H1 (cell line): ENCODE measurements around the gene ACBD6. TPM values are rescaled to one million over a fixed set of nuclear protein-coding genes. Genes with fewer than 3 reads are reported as not detected.

Experiments
- CEBPB ChIP-seq: IDR thresholded peaks from 2 replicates; pipeline ENCODE4 v1.6.1; 2012; ENCODE audit warnings: low read depth, low read length
- GABPA ChIP-seq: IDR thresholded peaks from 2 replicates; pipeline ENCODE4 v1.6.1; 2011; ENCODE audit warnings: mild to moderate bottlenecking, low read length, moderate library complexity, borderline replicate concordance; ENCODE audit not compliant: insufficient read depth
- GTF2F1 ChIP-seq: IDR thresholded peaks from 2 replicates; pipeline ENCODE4 v1.6.1; 2012; ENCODE audit warnings: low read depth, low read length, improper control_type of control experiment, borderline replicate concordance
- RAD21 ChIP-seq, 2 experiments: IDR thresholded peaks in 1 of 2; conservative IDR thresholded peaks in 1 of 2; 2 replicates each; pipeline ENCODE4 v1.6.1; 2011; ENCODE audit warnings: low read depth in 2 of 2, low read length in 2 of 2, improper control_type of control experiment in 1 of 2, inconsistent platforms in 1 of 2, mild to moderate bottlenecking in 1 of 2, moderate library complexity in 1 of 2
- polyA plus RNA-seq, 7 experiments: library from polyadenylated mRNA; depleted of rRNA in 3 of 7; stranded (reverse) in 5 of 7; unstranded in 2 of 7; fragments of >200 nt in 5 of 7; fragments of 200-250 nt in 2 of 7; gene quantifications; 1 replicate in 5 of 7; 2 replicates in 1 of 7; 4 replicates in 1 of 7; pipeline versions ENCODE4 v1.2.1 to v1.2.3, GENCODE V29; 2011 to 2013; ENCODE audit warnings: missing spikeins in 2 of 7, mixed read lengths in 2 of 7
- total RNA-seq: library from RNA; stranded (reverse); fragmentation: NEBNext Ultra II Directional; extraction: Animal tissue kit (Norgen Biotek cat#: 25700); gene quantifications from 2 replicates; pipeline ENCODE4 v1.2.1, GENCODE V29; 2021
- TF ChIP-seq, protein P1 (sequence below), 3 experiments: IDR thresholded peaks; 1 replicate in 2 of 3; 2 replicates in 1 of 3; pipeline versions ENCODE4 v1.5.1 to v1.6.1; 2011; ENCODE audit warnings: low read length in 3 of 3, mild to moderate bottlenecking in 3 of 3, inconsistent platforms in 2 of 3, low read depth in 1 of 3, moderate library complexity in 1 of 3; ENCODE audit not compliant: insufficient read depth in 1 of 3; ENCODE audit errors: control extremely low read depth in 1 of 3

Gene ACBD6
- total and polyA plus RNA-seq, 2 of the 8 experiments (the other 6 are each of a cell fraction or from before 2014, with no cell fraction given): 52.0 to 67.7 TPM

DNA sequence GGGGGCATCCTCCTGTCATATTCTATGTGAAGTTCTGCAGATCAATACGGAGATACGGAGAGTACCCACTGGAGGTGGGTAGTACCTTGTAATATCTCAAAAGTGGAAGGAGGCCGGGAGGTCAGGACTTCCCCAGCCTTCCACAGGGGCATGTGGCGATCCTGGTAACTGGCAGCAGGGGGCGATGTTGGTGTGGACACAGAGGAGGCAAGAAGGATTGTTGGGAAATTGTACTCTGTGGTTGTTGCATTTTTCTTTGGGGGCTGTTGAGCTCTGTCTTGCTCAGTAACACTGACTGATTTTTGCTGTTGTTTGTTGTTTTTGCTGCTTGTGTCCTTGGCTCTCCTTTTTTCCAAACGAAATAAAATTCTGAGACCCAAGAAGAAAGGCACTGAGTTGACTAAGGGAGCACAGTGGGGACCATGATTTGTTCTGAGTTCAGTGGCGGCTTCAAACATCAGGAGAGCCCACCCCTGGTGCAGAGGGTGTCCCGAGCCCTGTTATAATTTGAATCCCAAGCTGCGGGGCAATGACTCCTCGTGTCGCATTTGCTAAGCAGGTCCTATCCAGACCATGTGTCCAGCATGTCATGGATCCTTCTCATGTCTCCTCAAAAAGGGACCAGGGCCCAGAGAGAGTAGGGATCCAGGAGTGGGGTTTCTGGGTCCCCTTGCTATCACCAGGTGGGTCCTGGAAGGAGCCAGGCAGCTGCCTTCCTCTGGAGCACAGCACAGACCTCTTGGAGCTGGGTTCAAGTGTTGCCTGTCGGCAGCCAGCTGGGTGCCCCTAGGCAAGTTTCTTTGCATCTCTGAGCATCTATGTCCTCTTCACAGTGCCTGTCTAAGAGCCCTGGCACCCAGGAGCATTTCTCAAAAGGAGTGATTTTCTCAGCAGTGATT is 249.5 kb downstream of the ACBD6 start (continued):
- TF ChIP-seq, protein P1, sequence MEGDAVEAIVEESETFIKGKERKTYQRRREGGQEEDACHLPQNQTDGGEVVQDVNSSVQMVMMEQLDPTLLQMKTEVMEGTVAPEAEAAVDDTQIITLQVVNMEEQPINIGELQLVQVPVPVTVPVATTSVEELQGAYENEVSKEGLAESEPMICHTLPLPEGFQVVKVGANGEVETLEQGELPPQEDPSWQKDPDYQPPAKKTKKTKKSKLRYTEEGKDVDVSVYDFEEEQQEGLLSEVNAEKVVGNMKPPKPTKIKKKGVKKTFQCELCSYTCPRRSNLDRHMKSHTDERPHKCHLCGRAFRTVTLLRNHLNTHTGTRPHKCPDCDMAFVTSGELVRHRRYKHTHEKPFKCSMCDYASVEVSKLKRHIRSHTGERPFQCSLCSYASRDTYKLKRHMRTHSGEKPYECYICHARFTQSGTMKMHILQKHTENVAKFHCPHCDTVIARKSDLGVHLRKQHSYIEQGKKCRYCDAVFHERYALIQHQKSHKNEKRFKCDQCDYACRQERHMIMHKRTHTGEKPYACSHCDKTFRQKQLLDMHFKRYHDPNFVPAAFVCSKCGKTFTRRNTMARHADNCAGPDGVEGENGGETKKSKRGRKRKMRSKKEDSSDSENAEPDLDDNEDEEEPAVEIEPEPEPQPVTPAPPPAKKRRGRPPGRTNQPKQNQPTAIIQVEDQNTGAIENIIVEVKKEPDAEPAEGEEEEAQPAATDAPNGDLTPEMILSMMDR (IDR thresholded peaks at IDR 0.05; ENCODE audit: control extremely low read depth in 1 of 3, insufficient read depth in 1 of 3, low read depth in 1 of 3, low read length in 3 of 3): peak; percentile 95 to 98 (median 98)
- TF ChIP-seq GTF2F1: no peak
- peak; percentile 92 to 94 for TF ChIP-seq RAD21 (IDR thresholded peaks at IDR 0.05 in 1 of 2, conservative IDR thresholded peaks at IDR 0.05 in 1 of 2; ENCODE audit: low read depth in 2 of 2, low read length in 2 of 2)
- peak; percentile 60; the same call in 1 of the 2 replicates for TF ChIP-seq CEBPB
- TF ChIP-seq GABPA: 0 out of 2 replicates have a peak, but pooled peaks have one; percentile 36
